Dermis microvascular lymphatic vessel endothelial cell (primary cell): ENCODE measurements around the gene APBB2. TPM values are rescaled to one million over a fixed set of nuclear protein-coding genes. Genes with fewer than 3 reads are reported as not detected.
A peak's percentile ranks its signal among the peaks of the same experiment; 100 is the strongest.

Source experiments
- DNase-seq, 2 donors: peaks; one replicate each; pipeline versions ENCODE4 v3.0.0 to v3.0.0-alpha.2; 2010; ENCODE audit warnings: low read depth in 2 of 2
- total RNA-seq: library from RNA; depleted of rRNA; stranded (reverse); fragments of >200 nt; gene quantifications from 2 replicates; pipeline ENCODE4 v1.2.1, GENCODE V29; 2014

Gene APBB2
- total RNA-seq, 1 donor from 2014 or later = 30.9 TPM

- DNase-seq = no peak
Measured at GRCh38 chr4:41025824-41026223, 188.5 kb downstream of the APBB2 start.

GRCh38 chr4:41024556-41025491 is 189.5 kb downstream of the APBB2 start:
- DNase-seq = peak in 1 of 2 donors; percentile 33

- no peak for DNase-seq
Measured at GRCh38 chr4:41022116-41022515, 192.2 kb downstream of the APBB2 start.

GRCh38 chr4:41015016-41015675 is 199.2 kb downstream of the APBB2 start:
- DNase-seq = no peak

DNA sequence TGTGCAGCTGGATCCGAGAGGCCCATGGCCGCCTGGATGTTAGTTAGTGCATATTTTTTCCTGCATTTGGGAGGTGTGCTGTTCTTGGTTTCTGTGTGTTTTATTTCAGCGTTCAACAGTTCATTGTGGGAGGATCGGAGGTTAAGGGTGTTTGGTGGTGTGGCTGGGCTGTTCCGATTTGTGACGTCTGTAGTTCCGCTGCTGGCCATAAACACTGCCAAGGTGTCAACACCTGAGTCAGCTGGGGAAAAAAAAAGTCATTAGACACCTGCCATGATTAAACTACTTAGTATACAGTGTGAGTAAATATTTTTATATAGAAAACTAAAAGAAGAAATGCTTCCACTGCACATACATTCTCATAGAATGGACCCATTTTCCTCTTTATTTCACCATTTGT is 200.2 kb downstream of the APBB2 start:
- no peak for DNase-seq

DNA sequence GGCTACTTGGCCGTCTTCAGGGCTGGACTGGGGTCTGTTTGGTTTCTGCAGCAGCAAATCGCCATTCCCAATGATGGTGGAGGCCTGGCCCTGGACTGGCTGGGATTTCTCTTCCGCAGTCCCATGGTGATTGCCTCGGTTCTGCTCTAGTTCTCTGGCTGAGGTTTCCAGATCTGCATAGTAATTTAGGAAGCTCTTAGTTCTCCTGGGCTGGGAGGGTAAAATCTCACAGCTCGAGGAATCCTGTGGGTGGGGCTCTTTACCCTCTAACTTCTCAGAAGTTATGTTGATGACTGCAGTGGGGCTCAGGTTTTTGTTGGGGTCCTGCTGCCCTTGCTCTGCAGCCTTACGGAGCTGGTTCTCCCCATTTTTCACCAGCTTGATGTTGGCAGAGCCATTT is 200.6 kb downstream of the APBB2 start:
- DNase-seq = no peak

- no peak for DNase-seq
Measured at GRCh38 chr4:41012911-41013310, 201.4 kb downstream of the APBB2 start.

DNA sequence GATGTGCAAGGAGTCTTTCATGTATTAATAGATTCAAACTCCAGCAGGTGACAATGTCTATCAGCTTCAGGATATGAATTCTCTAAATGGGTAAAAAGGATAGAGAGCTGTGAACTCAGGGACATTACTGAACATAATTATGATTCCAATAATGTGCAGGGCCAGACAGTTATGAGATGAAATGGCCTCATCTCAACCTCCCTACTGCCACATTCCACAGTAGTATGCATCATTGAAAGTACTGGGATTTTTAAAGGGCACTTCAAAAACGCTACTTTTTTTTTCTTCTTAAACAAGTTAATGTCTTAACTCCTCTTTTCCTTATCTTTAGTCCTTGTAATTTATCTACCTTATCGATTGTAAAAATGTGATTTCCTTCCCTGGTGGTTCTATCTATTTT is 202.0 kb downstream of the APBB2 start:
- DNase-seq = no peak

DNA sequence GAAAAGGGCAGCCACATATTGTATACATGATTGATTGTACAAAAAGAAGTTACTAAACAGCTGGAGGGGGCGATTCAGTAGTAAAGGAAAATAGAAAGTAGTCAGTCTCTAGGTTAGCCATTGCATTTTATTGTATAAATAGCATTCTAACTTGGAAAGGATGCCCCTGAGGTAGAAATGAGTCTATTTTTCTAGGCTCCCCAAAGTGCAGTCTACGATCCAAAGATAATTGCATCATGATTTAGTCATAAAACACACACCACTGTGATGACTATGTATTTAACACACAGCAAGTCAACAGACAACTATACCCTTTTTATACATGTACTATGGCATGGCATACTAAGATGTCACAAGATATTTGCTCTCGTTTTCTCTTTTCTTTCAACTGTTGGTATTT is 204.9 kb downstream of the APBB2 start:
- DNase-seq = peak in 1 of 2 donors; percentile 50

- peak in 1 of 2 donors; percentile 55 for DNase-seq
Measured at GRCh38 chr4:41006141-41006540, 208.2 kb downstream of the APBB2 start.

GRCh38 chr4:41002309-41002708 is 212.0 kb downstream of the APBB2 start:
- DNase-seq = no peak

DNA sequence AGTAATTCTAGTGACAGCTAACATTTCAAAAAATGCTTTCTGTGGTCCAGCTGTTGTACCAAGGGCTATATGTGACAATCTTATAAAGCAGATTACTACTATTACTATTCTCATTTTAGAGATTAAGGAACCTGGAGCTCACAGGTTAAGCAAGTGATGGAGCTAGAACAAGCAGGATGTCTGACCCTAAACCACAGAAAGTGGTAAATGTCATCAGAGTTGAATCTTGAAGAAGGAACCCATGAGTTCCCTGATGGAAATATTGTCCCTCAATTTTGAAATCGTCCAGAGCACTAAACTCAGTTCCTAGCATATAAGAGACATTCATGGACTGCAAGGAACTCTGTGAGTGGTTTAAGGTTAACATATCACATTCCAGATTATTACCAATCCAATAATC is 214.0 kb downstream of the APBB2 start:
- no peak for DNase-seq

DNA sequence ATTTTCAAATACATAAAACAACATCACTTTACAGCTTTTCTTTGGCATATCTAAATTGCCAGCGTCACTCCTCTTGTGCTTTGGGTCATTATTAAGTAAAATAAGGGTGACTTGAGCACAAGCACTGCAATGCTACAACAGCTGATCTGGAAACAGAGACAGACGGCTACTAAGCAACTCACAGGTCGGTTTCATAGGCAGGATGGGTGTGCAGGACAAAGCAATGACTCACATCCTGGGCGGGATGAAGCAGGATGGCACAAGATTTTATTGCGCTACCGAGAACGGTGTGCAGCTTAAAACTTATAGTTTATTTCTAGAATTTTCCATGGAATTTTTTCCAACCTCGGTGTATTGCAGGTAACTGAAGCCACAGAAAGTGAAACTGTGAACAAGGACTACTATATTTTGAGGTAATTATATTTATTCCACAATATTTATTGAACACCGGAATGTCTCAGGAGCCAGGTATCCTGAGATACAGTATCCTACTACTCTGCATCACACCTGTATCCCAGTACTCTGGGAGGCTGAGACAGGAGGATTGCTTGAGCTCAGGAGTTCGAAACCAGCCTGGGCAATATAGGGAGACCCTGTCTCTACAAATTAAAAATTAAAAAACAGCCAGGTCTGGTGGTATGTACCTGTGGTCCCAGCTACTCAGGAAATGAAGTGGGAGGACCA is 215.5 kb downstream of the APBB2 start:
- DNase-seq = peak; percentile 61 to 88

- DNase-seq = no peak
Measured at GRCh38 chr4:40995850-40996249, 218.5 kb downstream of the APBB2 start.

DNA sequence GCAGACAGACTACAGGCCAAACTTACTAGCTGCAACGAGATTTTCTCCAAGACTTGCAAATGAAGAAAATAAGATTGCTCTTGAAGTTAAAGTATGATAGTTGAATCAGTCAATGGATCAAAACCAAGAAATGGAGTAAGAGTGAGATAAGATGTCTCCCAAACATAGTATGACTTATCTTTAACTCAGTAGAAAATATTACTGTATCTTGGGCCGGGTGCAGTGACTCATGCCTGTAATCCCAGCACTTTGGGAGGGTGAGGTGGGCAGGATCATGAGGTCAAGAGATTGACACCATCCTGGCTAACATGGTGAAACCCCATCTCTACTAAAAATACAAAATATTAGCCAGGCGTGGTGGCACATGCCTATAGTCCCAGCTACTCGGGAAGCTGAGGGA is 220.0 kb downstream of the APBB2 start:
- DNase-seq = peak in 1 of 2 donors; percentile 38

DNA sequence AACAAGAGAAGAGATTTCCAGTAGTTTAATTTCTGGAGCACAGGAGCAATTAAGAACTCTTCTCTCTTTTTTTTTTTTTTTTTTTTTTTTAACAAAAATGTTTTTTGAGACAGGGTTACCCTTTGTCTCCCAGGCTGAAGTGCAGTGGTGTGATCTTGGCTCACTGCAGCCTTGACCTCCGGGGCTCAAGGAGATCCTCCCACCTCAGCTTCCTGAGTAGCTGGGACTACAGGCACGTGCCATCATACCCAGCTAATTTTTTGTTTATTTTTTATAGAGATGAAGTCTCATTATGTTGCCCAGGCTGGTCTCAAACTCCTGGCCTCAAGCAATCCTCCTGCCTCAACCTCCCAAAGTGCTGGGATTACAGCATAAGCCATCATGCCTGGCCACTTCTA is 221.0 kb downstream of the APBB2 start:
- peak in 1 of 2 donors; percentile 14 for DNase-seq

DNA sequence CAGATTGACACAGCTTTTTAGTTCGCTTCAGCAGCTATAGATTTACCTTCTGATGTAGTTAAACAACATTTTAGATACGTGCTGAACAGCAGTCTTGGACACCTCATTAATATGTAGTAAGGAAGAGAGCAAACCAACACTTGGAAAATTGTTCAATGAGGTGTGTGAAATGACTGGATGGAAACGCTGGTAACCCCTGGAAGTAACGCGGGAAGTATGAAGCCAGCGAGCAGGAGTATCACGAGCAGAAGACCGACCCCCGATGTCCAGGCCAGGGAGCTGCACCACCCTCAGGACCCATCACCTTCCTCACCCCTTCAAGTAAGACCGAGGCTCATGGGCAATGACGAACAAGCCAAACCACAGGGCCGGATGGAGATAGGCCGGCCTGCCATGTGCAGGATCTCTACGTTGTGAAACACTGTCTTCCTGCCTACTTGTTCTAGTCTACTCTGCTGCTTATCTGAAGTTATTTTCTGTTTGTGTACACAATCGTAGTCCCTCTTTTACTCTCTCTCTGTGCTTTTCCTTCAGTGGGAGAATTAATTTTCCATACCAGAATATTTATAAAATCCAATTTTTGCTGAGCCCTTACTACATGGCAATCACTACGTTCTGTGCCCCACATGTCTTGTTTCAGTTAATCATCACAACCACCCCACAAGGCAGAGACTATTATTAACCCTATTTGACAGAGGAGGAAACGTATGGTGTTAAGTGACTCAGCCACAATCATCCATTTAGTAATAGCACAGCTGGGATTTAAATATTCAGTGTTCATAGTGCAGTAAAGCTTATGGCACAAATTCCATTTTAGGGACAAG is 221.7 kb downstream of the APBB2 start:
- DNase-seq = peak in 1 of 2 donors; percentile 91

DNA sequence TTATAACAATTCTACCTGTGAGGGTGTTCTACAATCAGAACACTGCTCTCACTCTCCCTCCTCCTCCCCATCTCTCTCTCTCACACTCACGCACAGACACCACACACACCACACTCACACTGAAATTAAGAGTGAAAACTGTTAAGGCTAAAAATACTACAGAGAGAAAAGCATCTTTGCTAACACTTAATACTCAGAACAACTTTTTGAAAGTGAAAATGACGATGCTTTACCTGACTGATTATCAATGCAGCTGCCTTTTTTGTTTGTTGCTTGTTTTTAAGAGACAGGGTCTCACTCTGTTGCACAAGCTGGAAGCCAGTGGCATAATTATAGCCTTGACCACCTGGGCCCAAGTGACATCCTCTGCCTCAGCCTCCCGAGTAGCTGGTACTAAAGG is 222.4 kb downstream of the APBB2 start:
- DNase-seq = peak in 1 of 2 donors; percentile 13

DNA sequence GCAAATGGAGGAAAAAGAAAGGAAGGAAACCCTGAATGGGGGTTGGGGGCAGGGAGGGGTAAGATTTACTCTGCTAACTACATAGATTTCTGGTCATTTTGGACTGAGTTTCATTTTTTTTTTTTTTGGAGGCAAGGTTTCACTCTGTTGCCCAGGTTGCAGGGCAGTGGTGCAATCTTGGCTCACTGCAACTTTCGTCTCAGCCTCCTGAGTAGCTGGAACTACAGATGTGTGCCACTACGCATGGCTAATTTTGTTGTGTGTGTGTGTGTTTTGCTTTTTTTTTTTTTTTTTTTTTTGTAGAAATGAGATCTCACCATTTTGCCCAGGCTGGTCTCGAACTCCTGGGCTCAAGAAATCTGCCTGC is 223.5 kb downstream of the APBB2 start:
- DNase-seq = no peak

DNA sequence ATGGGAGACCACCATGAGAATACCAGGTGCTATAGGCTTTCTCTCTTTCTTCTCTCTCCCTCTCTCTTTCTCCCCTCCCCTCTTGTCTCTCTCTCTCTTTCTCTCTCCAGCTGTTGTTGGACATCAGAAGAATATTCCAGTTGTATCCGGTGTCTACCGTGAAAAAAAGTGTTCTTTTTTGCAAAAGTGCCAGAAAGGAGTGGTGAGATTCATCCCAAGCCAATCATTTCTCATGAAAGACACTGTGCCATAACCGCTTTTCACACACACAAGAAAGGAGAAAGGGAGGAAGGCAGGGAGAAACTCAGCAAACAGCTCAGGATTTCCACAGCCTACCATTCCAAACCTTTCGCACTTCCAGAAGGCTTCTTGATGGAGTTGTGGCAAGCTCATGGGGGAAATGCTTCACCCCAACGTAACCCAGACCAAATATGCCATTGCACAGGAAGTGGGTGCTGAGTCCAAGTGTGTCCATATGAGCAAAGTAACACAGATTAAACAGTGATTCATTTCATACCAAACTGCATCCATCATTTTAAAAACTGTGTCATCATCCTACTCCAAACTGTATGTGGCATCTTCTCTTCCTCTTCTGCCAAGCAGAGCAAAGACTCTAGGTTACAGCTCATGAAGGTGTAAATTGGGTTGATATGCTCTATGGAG is 224.0 kb downstream of the APBB2 start:
- DNase-seq = peak in 1 of 2 donors; percentile 78

GRCh38 chr4:40987151-40987550 is 227.2 kb downstream of the APBB2 start:
- DNase-seq = no peak
